GM12878 (cell line): ENCODE results near the gene TRPT1.

Source experiments
- EED ChIP-seq: sonication (generic); IDR thresholded peaks from 2 replicates; pipeline ENCODE4 v1.6.1; 2016; ENCODE audit warnings: antibody characterized with exemption, low read depth
- EGR1 ChIP-seq, 2 experiments: IDR thresholded peaks; 1 replicate in 1 of 2; 2 replicates in 1 of 2; pipeline ENCODE4 v1.6.1; 2011 to 2012; ENCODE audit warnings: low read depth in 2 of 2, low read length in 2 of 2, borderline replicate concordance in 1 of 2, mild to moderate bottlenecking in 1 of 2, moderate library complexity in 1 of 2
- EP300 ChIP-seq, 2 experiments: fragments of 150-350 bp in 1 of 2; IDR thresholded peaks; 2 replicates each; pipeline ENCODE4 v1.6.1; 2011 to 2012; ENCODE audit warnings: low read depth in 2 of 2, low read length in 2 of 2, borderline replicate concordance in 1 of 2, improper control_type of control experiment in 1 of 2, inconsistent platforms in 1 of 2; ENCODE audit not compliant: control insufficient read depth in 1 of 2
- FOXM1 ChIP-seq: IDR thresholded peaks from 2 replicates; pipeline ENCODE4 v1.6.1; 2012; ENCODE audit warnings: low read depth, mild to moderate bottlenecking, inconsistent platforms, low read length, moderate library complexity
- TCF7 ChIP-seq: IDR thresholded peaks from 2 replicates; pipeline ENCODE4 v1.6.1; 2014; ENCODE audit warnings: antibody characterized with exemption, borderline replicate concordance
- TF ChIP-seq, protein P1 (sequence below): IDR thresholded peaks from 2 replicates; pipeline ENCODE4 v1.6.1; 2011; ENCODE audit warnings: low read depth, low read length, improper control_type of control experiment, borderline replicate concordance
- TF ChIP-seq, protein P2 (sequence below): fragments of 450-650 bp; conservative IDR thresholded peaks from 2 replicates; pipeline ENCODE4 v1.6.1; 2017; ENCODE audit warnings: mild to moderate bottlenecking, moderate library complexity
- TF ChIP-seq, protein P3 (sequence below): fragments of 150-350 bp; IDR thresholded peaks from 2 replicates; pipeline ENCODE4 v1.6.1; 2016; ENCODE audit warnings: low read depth, low read length
- TF ChIP-seq, protein P4 (sequence below), 3 experiments: IDR thresholded peaks in 2 of 3; conservative IDR thresholded peaks in 1 of 3; 2 replicates each; pipeline ENCODE4 v1.5.1; 2011; ENCODE audit warnings: low read depth in 3 of 3, low read length in 3 of 3, mild to moderate bottlenecking in 3 of 3, control low read depth in 2 of 3, moderate library complexity in 2 of 3, inconsistent platforms in 1 of 3, mixed read lengths in 1 of 3; ENCODE audit not compliant: control insufficient read depth in 2 of 3, insufficient read depth in 1 of 3; ENCODE audit errors: extremely low read depth in 1 of 3

DNA sequence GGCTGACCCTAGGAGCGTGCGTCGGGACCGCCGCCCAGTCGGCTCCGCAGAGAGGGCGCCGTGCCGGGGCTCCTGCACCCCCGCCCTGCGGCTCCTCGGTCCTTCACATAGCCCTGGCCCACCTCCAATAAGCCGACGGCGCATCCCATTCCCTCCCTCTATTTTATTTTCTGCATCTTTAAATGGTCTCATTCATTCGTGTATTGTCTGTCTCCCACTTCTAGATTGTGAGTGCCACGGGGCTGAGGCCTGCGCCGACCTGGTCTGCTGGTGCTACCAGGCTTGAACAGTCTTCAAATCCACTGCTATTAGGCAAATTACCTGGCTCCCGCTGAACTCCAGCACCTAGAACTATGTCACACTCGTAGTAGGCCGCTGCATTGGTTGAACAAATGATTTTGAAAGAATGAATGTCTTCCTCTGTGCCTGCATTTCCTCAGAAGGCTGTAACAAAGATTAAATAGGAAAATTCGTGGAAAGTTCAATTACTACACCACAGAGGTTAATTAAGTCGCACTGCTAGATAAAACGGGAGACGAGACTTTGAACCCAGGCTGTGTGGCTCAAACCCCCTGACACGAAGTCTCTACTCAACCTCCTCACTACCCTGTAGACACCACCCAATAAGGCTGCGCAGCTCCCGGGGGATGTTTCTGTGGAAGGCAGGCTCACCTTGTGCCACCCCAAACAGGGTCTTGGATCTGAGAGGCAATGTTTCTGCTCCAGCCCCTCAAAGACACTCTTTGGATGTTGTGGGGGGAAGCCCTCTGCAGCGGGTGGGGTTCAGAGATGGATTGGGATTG lies 21.9 kb upstream of the TRPT1 start:
- TF ChIP-seq, protein P1, sequence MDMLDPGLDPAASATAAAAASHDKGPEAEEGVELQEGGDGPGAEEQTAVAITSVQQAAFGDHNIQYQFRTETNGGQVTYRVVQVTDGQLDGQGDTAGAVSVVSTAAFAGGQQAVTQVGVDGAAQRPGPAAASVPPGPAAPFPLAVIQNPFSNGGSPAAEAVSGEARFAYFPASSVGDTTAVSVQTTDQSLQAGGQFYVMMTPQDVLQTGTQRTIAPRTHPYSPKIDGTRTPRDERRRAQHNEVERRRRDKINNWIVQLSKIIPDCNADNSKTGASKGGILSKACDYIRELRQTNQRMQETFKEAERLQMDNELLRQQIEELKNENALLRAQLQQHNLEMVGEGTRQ, result no peak
- TF ChIP-seq, protein P2, sequence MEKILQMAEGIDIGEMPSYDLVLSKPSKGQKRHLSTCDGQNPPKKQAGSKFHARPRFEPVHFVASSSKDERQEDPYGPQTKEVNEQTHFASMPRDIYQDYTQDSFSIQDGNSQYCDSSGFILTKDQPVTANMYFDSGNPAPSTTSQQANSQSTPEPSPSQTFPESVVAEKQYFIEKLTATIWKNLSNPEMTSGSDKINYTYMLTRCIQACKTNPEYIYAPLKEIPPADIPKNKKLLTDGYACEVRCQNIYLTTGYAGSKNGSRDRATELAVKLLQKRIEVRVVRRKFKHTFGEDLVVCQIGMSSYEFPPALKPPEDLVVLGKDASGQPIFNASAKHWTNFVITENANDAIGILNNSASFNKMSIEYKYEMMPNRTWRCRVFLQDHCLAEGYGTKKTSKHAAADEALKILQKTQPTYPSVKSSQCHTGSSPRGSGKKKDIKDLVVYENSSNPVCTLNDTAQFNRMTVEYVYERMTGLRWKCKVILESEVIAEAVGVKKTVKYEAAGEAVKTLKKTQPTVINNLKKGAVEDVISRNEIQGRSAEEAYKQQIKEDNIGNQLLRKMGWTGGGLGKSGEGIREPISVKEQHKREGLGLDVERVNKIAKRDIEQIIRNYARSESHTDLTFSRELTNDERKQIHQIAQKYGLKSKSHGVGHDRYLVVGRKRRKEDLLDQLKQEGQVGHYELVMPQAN, result no peak
- TF ChIP-seq EGR1 (IDR thresholded peaks at IDR 0.05; ENCODE audit: borderline replicate concordance in 1 of 2, low read depth in 2 of 2, low read length in 2 of 2) (no peak), EP300 (IDR thresholded peaks at IDR 0.05; ENCODE audit: borderline replicate concordance in 1 of 2, control insufficient read depth in 1 of 2, low read depth in 2 of 2, low read length in 2 of 2) (no peak), FOXM1 (no peak), TCF7 (no peak), EED (no peak)
- TF ChIP-seq, protein P3, sequence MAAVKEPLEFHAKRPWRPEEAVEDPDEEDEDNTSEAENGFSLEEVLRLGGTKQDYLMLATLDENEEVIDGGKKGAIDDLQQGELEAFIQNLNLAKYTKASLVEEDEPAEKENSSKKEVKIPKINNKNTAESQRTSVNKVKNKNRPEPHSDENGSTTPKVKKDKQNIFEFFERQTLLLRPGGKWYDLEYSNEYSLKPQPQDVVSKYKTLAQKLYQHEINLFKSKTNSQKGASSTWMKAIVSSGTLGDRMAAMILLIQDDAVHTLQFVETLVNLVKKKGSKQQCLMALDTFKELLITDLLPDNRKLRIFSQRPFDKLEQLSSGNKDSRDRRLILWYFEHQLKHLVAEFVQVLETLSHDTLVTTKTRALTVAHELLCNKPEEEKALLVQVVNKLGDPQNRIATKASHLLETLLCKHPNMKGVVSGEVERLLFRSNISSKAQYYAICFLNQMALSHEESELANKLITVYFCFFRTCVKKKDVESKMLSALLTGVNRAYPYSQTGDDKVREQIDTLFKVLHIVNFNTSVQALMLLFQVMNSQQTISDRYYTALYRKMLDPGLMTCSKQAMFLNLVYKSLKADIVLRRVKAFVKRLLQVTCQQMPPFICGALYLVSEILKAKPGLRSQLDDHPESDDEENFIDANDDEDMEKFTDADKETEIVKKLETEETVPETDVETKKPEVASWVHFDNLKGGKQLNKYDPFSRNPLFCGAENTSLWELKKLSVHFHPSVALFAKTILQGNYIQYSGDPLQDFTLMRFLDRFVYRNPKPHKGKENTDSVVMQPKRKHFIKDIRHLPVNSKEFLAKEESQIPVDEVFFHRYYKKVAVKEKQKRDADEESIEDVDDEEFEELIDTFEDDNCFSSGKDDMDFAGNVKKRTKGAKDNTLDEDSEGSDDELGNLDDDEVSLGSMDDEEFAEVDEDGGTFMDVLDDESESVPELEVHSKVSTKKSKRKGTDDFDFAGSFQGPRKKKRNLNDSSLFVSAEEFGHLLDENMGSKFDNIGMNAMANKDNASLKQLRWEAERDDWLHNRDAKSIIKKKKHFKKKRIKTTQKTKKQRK, result no peak
- TF ChIP-seq, protein P4, sequence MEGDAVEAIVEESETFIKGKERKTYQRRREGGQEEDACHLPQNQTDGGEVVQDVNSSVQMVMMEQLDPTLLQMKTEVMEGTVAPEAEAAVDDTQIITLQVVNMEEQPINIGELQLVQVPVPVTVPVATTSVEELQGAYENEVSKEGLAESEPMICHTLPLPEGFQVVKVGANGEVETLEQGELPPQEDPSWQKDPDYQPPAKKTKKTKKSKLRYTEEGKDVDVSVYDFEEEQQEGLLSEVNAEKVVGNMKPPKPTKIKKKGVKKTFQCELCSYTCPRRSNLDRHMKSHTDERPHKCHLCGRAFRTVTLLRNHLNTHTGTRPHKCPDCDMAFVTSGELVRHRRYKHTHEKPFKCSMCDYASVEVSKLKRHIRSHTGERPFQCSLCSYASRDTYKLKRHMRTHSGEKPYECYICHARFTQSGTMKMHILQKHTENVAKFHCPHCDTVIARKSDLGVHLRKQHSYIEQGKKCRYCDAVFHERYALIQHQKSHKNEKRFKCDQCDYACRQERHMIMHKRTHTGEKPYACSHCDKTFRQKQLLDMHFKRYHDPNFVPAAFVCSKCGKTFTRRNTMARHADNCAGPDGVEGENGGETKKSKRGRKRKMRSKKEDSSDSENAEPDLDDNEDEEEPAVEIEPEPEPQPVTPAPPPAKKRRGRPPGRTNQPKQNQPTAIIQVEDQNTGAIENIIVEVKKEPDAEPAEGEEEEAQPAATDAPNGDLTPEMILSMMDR (IDR thresholded peaks at IDR 0.05 in 2 of 3, conservative IDR thresholded peaks at IDR 0.05 in 1 of 3; ENCODE audit: control insufficient read depth in 2 of 3, extremely low read depth in 1 of 3, insufficient read depth in 1 of 3, low read depth in 3 of 3, low read length in 3 of 3), result no peak
